ENCODE data around the gene C6orf62.
"Not testable (repeated sequence)": the region's sequence is repeated elsewhere in the genome, so short reads cannot be mapped to it uniquely, and the experiment has no call there.

The C6orf62 gene

DNA sequence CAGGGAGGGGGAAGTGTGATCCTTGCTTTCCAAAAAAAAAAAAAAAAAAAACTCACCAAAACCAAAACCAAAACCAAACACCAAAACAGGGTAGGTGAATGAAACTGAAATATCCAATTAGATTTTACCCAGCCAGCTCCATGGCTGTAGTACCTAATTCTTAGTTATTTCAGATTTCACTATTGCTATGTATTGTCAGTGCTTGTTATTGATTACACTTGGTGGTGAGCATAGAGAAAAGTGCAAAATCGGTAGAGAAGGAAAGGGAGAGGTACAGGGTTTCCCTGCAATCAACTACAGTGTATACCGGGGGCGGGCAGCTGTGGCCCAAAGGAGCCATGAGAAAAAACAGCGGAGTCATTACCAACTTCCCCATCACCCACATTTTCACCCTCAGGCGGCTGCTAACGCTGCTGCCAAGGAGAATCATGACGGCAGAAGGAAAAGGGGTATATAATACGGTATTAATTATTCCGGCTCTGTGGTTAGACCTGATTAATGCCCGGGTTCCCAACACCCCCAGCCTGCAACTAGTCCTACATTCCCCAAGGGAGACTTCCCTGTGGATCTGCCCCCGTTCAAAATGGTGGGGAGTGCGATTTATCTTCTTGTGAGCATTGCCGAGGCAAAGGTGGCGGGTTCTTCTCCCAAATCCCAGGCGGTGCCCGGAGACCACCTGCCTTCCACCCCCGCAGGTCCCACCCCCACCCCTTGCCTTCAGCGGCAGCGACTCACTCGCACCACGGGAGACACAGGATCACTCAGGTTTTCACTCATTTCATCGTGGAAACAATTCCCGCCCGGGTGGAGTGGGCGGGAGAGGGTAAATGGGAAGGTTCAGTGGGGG lies at the start of gene C6orf62:
C6orf62 (minus strand) TSS at position 30 of the 847 bp plus-strand sequence. CDS start 486 bp downstream, outside the sequence.
- peak within 1 kb of the TSS; percentile 99 for H3K9ac ChIP-seq
- peak within 1 kb of the TSS; percentile 89 for H3K4me2 ChIP-seq (ENCODE audit: low read length)
- H3K36me3 ChIP-seq (ENCODE audit: control insufficient read depth, insufficient read depth, low read length), result no peaks in the 10 kb centered on the region
- peak within 1 kb of the TSS; percentile 98 for H3K4me3 ChIP-seq (ENCODE audit: low read depth, low read length)
- H3K4me1 ChIP-seq, result peaks cover 8% of the 10 kb centered on the region
- H3K27ac ChIP-seq, result peak within 1 kb of the TSS; percentile 99
- H3K9me3 ChIP-seq (ENCODE audit: control insufficient read depth, low read length), result no peaks in the 10 kb centered on the region
- H3K27me3 ChIP-seq (ENCODE audit: control insufficient read depth, insufficient read depth, low read length), result no peaks in the 10 kb centered on the region
- no peak within 1 kb of the TSS for H2AFZ ChIP-seq
- TF ChIP-seq, protein P1, sequence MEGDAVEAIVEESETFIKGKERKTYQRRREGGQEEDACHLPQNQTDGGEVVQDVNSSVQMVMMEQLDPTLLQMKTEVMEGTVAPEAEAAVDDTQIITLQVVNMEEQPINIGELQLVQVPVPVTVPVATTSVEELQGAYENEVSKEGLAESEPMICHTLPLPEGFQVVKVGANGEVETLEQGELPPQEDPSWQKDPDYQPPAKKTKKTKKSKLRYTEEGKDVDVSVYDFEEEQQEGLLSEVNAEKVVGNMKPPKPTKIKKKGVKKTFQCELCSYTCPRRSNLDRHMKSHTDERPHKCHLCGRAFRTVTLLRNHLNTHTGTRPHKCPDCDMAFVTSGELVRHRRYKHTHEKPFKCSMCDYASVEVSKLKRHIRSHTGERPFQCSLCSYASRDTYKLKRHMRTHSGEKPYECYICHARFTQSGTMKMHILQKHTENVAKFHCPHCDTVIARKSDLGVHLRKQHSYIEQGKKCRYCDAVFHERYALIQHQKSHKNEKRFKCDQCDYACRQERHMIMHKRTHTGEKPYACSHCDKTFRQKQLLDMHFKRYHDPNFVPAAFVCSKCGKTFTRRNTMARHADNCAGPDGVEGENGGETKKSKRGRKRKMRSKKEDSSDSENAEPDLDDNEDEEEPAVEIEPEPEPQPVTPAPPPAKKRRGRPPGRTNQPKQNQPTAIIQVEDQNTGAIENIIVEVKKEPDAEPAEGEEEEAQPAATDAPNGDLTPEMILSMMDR (IDR thresholded peaks at IDR 0.05), result no peak
- H3K79me2 ChIP-seq, result peaks cover 38% of the 10 kb centered on the region

DNA sequence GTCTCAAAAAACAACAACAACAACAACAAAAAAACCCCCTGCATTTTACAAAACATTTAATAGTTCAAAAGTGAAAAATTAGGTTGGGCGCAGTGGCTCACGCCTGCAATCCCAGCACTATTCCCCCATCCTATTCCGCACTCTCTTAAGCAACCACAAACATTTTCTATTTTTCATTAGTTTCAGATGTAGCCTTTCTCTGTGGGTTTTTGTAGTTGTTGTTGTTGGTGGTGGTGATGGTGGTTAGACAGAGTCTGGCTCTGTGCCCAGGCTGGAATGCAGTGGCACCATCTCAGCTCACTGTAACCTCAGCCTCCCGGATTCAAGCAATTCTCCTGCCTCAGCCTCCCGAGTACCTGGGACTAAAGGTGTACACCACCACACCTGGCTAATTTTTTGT lies 49.4 kb upstream of the C6orf62 start:
- H3K9ac ChIP-seq, result no peak overlapping the region
- H2AFZ ChIP-seq, result no peak overlapping the region
- no peaks in the 10 kb centered on the region for H3K9me3 ChIP-seq (ENCODE audit: control insufficient read depth, low read length)
- H3K27ac ChIP-seq, result no peak overlapping the region
- no peaks in the 10 kb centered on the region for H3K27me3 ChIP-seq (ENCODE audit: control insufficient read depth, insufficient read depth, low read length)
- H3K4me2 ChIP-seq (ENCODE audit: low read length), result no peak overlapping the region
- no peaks in the 10 kb centered on the region for H3K79me2 ChIP-seq
- H3K36me3 ChIP-seq (ENCODE audit: control insufficient read depth, insufficient read depth, low read length), result no peaks in the 10 kb centered on the region
- no peak overlapping the region for H3K4me3 ChIP-seq (ENCODE audit: low read depth, low read length)
- TF ChIP-seq, protein P1 (IDR thresholded peaks at IDR 0.05), result no peak
- H3K4me1 ChIP-seq, result no peaks in the 10 kb centered on the region

DNA sequence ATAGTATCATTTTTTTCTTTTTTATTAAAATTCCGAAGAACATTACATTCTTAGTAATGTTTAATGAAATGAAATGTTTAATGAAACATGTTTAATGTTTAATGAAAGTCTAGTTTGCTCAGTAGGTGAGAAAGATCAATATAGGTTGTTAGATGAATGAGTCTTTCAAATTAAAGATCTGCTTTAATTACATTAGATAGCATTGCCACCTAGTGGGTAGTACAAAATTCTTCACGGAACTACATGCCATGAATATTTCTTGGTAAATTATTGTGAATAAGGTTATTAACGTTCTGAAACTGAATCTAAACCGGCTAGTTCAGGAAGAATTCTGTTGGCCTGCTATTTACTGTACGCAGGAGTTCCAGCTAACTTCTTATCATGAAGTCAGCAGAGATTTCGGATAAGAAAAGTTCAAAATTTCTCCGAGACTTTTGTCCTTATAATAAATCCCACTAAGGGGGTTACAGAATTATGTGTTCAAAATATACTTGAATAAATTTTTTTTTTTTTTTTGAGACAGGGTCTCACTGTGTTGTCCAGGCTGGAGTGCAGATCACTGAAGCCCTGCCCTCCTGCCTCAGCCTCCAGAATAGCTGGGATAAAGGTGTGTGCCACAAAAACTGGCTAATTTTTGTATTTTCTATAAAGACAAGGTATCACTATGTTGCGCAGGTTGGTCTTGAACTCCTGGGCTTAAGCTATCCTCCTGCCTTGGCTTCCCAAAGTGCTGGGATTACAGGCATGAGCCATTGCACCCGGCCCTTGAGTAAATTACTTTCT lies 47.9 kb upstream of the C6orf62 start:
- H3K79me2 ChIP-seq, result no peaks in the 10 kb centered on the region
- TF ChIP-seq, protein P1 (IDR thresholded peaks at IDR 0.05), result peak; percentile 33
- H3K27me3 ChIP-seq (ENCODE audit: control insufficient read depth, insufficient read depth, low read length), result no peaks in the 10 kb centered on the region
- no peak overlapping the region for H2AFZ ChIP-seq
- H3K4me3 ChIP-seq (ENCODE audit: low read depth, low read length), result no peak overlapping the region
- H3K4me1 ChIP-seq, result no peaks in the 10 kb centered on the region
- no peaks in the 10 kb centered on the region for H3K36me3 ChIP-seq (ENCODE audit: control insufficient read depth, insufficient read depth, low read length)
- no peak overlapping the region for H3K27ac ChIP-seq
- no peak overlapping the region for H3K4me2 ChIP-seq (ENCODE audit: low read length)
- no peaks in the 10 kb centered on the region for H3K9me3 ChIP-seq (ENCODE audit: control insufficient read depth, low read length)
- no peak overlapping the region for H3K9ac ChIP-seq

DNA sequence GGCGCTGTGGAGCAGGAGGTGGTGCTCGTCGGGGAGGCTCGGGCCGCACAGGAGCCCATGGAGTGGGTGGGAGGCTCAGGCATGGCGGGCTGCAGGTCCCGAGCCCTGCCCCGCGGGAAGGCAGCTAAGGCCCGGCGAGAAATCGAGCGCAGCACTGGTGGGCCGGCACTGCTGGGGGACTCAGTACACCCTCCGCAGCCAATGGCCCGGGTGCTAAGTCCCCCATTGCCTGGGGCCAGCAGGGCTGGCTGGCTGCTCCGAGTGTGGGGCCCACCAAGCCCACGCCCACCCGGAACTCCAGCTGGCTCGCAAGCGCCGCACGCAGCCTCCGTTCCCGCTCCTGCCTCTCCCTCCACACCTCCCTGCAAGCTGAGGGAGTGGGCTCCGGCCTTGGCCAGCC lies 47.0 kb upstream of the C6orf62 start:
- not testable (repeated sequence) for H3K79me2 ChIP-seq; H3K36me3 ChIP-seq (ENCODE audit: control insufficient read depth, insufficient read depth, low read length); H2AFZ ChIP-seq; H3K27ac ChIP-seq; H3K4me3 ChIP-seq (ENCODE audit: low read depth, low read length); H3K27me3 ChIP-seq (ENCODE audit: control insufficient read depth, insufficient read depth, low read length); H3K4me1 ChIP-seq; H3K9ac ChIP-seq; H3K4me2 ChIP-seq (ENCODE audit: low read length); H3K9me3 ChIP-seq (ENCODE audit: control insufficient read depth, low read length)

DNA sequence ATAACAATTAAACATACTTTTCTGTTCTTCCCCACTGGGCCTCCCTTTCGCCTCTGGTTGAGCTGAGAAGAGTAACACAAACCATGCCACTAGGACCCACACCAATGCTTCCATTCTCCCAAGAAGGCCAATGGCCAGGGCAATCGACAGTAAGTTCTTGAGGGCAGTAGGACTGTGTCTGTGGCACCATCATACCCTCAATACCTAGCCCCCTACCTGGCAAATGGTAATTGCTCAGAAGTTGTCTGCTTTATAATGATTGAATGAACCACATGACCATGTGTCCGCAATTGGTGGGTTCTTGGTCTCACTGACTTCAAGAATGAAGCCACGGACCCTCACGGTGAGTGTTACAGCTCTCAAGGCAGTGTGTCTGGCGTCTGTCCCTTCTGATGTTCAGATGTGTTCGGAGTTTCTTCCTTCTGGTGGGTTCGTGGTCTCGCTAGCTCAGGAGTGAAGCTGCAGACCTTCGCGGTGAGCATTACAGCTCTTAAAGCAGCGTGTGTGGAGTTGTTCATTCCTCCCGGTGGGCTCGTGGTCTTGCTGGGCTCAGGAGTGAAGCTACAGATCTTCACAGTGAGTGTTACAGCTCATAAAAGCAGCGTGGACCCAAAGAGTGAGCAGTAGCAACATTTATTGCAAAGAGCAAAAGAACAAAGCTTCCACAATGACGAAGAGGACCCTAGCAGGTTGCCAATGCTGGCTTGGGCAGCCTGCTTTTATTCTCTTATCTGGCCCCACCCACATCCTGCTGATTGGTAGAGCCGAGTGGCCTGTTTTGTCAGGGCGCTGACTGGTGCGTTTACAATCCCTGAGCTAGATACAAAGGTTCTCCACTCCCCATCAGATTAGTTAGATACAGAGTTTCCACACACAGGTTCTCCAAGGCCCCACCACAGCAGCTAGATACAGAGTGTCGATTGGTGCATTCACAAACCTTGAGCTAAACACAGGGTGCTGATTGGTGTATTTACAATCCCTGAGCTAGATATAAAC lies 46.2 kb upstream of the C6orf62 start:
- not testable (repeated sequence) for H3K4me2 ChIP-seq (ENCODE audit: low read length); H3K9me3 ChIP-seq (ENCODE audit: control insufficient read depth, low read length); H3K79me2 ChIP-seq; H3K9ac ChIP-seq; H3K4me3 ChIP-seq (ENCODE audit: low read depth, low read length); H3K36me3 ChIP-seq (ENCODE audit: control insufficient read depth, insufficient read depth, low read length); H3K4me1 ChIP-seq; H3K27ac ChIP-seq; H3K27me3 ChIP-seq (ENCODE audit: control insufficient read depth, insufficient read depth, low read length); H2AFZ ChIP-seq

Data from parathyroid adenoma (tissue), 2 donors.